Measurements from ENCODE around the gene CNTNAP5. TPM values are rescaled to one million over a fixed set of nuclear protein-coding genes. Genes with fewer than 3 reads are reported as not detected.

Gene CNTNAP5
- total and polyA plus RNA-seq, 4 donors: not detected

GRCh38 chr2:124296470-124296869 is 271.4 kb downstream of the CNTNAP5 start:
- Histone ChIP-seq H3K4me1 (ENCODE audit: control insufficient read depth in 4 of 4, insufficient read depth in 4 of 4, low read length in 3 of 4) (no peaks in the 10 kb centered on the region), H3K9ac (ENCODE audit: low read depth in 1 of 2, low read length in 2 of 2) (no peak overlapping the region), H3K36me3 (ENCODE audit: control insufficient read depth in 4 of 4, insufficient read depth in 3 of 4, low read depth in 1 of 4, low read length in 3 of 4) (no peaks in the 10 kb centered on the region), H3K9me3 (ENCODE audit: control insufficient read depth in 4 of 4, low read length in 3 of 4) (no peaks in the 10 kb centered on the region), H3K27ac (ENCODE audit: low read depth in 1 of 2, low read length in 2 of 2) (no peak overlapping the region), H3K27me3 (ENCODE audit: control insufficient read depth in 4 of 4, insufficient read depth in 4 of 4, low read length in 3 of 4) (no peaks in the 10 kb centered on the region), H3K4me3 (ENCODE audit: low read depth in 1 of 3, low read length in 3 of 3) (no peak overlapping the region)
- WGBS: 56% methylated on average over 2 of the region's 2 CpGs
- DNase-seq (ENCODE audit: low spot score): no peak
- TF ChIP-seq CTCF (IDR thresholded peaks at IDR 0.05; ENCODE audit: low read depth, low read length, missing input control) (no peak), NR2F2 (IDR thresholded peaks at IDR 0.05) (no peak), GABPA (IDR thresholded peaks at IDR 0.05 in 1 of 2, conservative IDR thresholded peaks at IDR 0.05 in 1 of 2) (no peak), JUND (IDR thresholded peaks at IDR 0.05) (no peak), ATF3 (IDR thresholded peaks at IDR 0.05) (no peak), EGR1 (IDR thresholded peaks at IDR 0.05; ENCODE audit: low read depth in 2 of 2) (no peak), FOXA2 (IDR thresholded peaks at IDR 0.05) (no peak), HNF4A (conservative IDR thresholded peaks at IDR 0.05) (no peak), HNF4G (IDR thresholded peaks at IDR 0.05) (no peak), YY1 (IDR thresholded peaks at IDR 0.05) (no peak), SP1 (IDR thresholded peaks at IDR 0.05) (no peak), FOXA1 (IDR thresholded peaks at IDR 0.05) (no peak)
- TF ChIP-seq, protein P1, sequence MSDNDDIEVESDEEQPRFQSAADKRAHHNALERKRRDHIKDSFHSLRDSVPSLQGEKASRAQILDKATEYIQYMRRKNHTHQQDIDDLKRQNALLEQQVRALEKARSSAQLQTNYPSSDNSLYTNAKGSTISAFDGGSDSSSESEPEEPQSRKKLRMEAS (IDR thresholded peaks at IDR 0.05): no peak

GRCh38 chr2:124301915-124302314 is 276.8 kb downstream of the CNTNAP5 start:
- no peak for TF ChIP-seq CTCF (IDR thresholded peaks at IDR 0.05; ENCODE audit: low read depth, low read length, missing input control)
- TF ChIP-seq FOXA2 (IDR thresholded peaks at IDR 0.05): no peak
- TF ChIP-seq, protein P1 (IDR thresholded peaks at IDR 0.05): no peak
- no peak for TF ChIP-seq YY1 (IDR thresholded peaks at IDR 0.05)
- DNase-seq (ENCODE audit: low spot score): no peak
- no peaks in the 10 kb centered on the region for H3K9me3 ChIP-seq (ENCODE audit: control insufficient read depth in 4 of 4, low read length in 3 of 4)
- no peak overlapping the region for H3K9ac ChIP-seq (ENCODE audit: low read depth in 1 of 2, low read length in 2 of 2)
- no peaks in the 10 kb centered on the region for H3K36me3 ChIP-seq (ENCODE audit: control insufficient read depth in 4 of 4, insufficient read depth in 3 of 4, low read depth in 1 of 4, low read length in 3 of 4)
- H3K4me1 ChIP-seq (ENCODE audit: control insufficient read depth in 4 of 4, insufficient read depth in 4 of 4, low read length in 3 of 4): no peaks in the 10 kb centered on the region
- no peak overlapping the region for H3K27ac ChIP-seq (ENCODE audit: low read depth in 1 of 2, low read length in 2 of 2)
- no peaks in the 10 kb centered on the region for H3K27me3 ChIP-seq (ENCODE audit: control insufficient read depth in 4 of 4, insufficient read depth in 4 of 4, low read length in 3 of 4)
- no peak overlapping the region for H3K4me3 ChIP-seq (ENCODE audit: low read depth in 1 of 3, low read length in 3 of 3)
